ENCODE measurements around the gene LARP6. TPM values are rescaled to one million over a fixed set of nuclear protein-coding genes. Genes with fewer than 3 reads are reported as not detected.
A peak's percentile ranks its signal among the peaks of the same experiment; 100 is the strongest.

Gene LARP6
- total and polyA plus RNA-seq, 2 of the 4 experiments (the other 2 are of a cell fraction) = 36.4 to 135 TPM

GRCh38 chr15:70806992-70807712, 46.8 kb downstream of the LARP6 start:
- peaks cover 38% of the 10 kb centered on the region for H3K9me1 ChIP-seq (ENCODE audit: insufficient read depth, low read length)
- intact Hi-C loops (cut with micrococcal nuclease) (no loop called here), in situ Hi-C loops (cut with MboI; ENCODE audit: low sequenced_read_pairs) (no loop called here), dilution Hi-C loops (cut with HindIII; ENCODE audit: low sequenced_read_pairs, unreplicated experiment) (no loop called here)
- no peaks in the 10 kb centered on the region for H3K36me3 ChIP-seq (ENCODE audit: control insufficient read depth, insufficient read depth, low read length)
- no TSS peak for BruUV-seq (replicated peaks)
- H3K27me3 ChIP-seq (ENCODE audit: control insufficient read depth, insufficient read depth, low read length) = no peaks in the 10 kb centered on the region
- peak overlapping the region; percentile 15 for H2BK5ac ChIP-seq (ENCODE audit: low read depth, low read length, poor library complexity, severe bottlenecking)
- H3K4me1 ChIP-seq (ENCODE audit: control insufficient read depth, insufficient read depth, low read length) = peaks cover 15% of the 10 kb centered on the region
- DNase-seq (peak; percentile 26), ATAC-seq (ENCODE audit: low read depth) (0 out of 2 replicates have a peak, but pooled peaks have one; percentile 30)
- H4K91ac ChIP-seq (ENCODE audit: insufficient read depth, low read depth, low read length) = peak overlapping the region; percentile 92
- peak overlapping the region; percentile 96 for H2BK120ac ChIP-seq (ENCODE audit: low read depth, low read length)
- peak overlapping the region; percentile 71 for H2AK9ac ChIP-seq (replicated peaks; ENCODE audit: low read depth, low read length, poor library complexity)
- no peak overlapping the region for H3K4me2 ChIP-seq (ENCODE audit: low read depth, low read length)
- ChIA-PET POLR2A (ENCODE audit: unreplicated experiment) (no interaction called here), CTCF (interaction anchor here (0.6 to 1.0 kb wide), 3 partner anchors 46 to 105 kb away, joined by 3 to 5 read pairs (median 3); no protein-coding TSS in a partner anchor)
- H4K20me1 ChIP-seq (ENCODE audit: insufficient read depth, low read length) = no peaks in the 10 kb centered on the region
- H3K14ac ChIP-seq (replicated peaks; ENCODE audit: low read depth, low read length) = peak overlapping the region; percentile 94
- peak overlapping the region; percentile 69; the same call in 1 of the 3 replicates for H2BK15ac ChIP-seq (ENCODE audit: low read depth, low read length)
- peak overlapping the region; percentile 67 for H2AFZ ChIP-seq (replicated peaks; ENCODE audit: low read length, poor library complexity)
- H3K56ac ChIP-seq (ENCODE audit: extremely low read depth, insufficient read depth, low read length) = no peak overlapping the region; the same call in 1 of the 2 replicates
- no peak overlapping the region for H3K4me3 ChIP-seq (ENCODE audit: insufficient read depth, low read depth, low read length)
- WGBS, 2 experiments (ENCODE audit: extremely low coverage in 2 of 2, insufficient read length in 1 of 2) = 72% methylated on average over 6 of the region's 9 CpGs; no CpG with 5 or more reads in 1 of the 2 experiments
- no peaks in the 10 kb centered on the region for H3K9me3 ChIP-seq (ENCODE audit: control insufficient read depth, insufficient read depth, low read length)
- peak overlapping the region; percentile 75 to 88 for H4K8ac ChIP-seq (ENCODE audit: low read depth in 2 of 2, low read length in 2 of 2)
- no peak overlapping the region for H3K9ac ChIP-seq (ENCODE audit: low read depth, low read length)
- H2BK20ac ChIP-seq (ENCODE audit: low read depth, low read length) = peak overlapping the region; percentile 97
- peak overlapping the region; percentile 96 for H3K4ac ChIP-seq (ENCODE audit: low read depth, low read length)
- peak overlapping the region; percentile 97 for H2AK5ac ChIP-seq (ENCODE audit: low read depth, low read length)
- peak overlapping the region; percentile 74; the same call in 1 of the 2 replicates for H3K23ac ChIP-seq (ENCODE audit: low read depth, low read length)
- H3K18ac ChIP-seq (ENCODE audit: low read depth, low read length) = peak overlapping the region; percentile 42; the same call in 1 of the 2 replicates
- peaks cover 5 to 52% of the 10 kb centered on the region in 2 experiments; a peak in 3 of 4 replicates for H3K79me1 ChIP-seq (ENCODE audit: low read depth in 1 of 2, low read length in 2 of 2)
- peak overlapping the region; percentile 74 for H4K5ac ChIP-seq (ENCODE audit: low read depth, low read length)
- peak overlapping the region; percentile 42 for H3K27ac ChIP-seq (ENCODE audit: insufficient read depth, low read length)
- TF ChIP-seq USF2 (IDR thresholded peaks at IDR 0.05; ENCODE audit: low read depth, low read length) (no peak), RCOR1 (IDR thresholded peaks at IDR 0.05; ENCODE audit: insufficient replicate concordance, low read length) (no peak), MAZ (IDR thresholded peaks at IDR 0.05; ENCODE audit: borderline replicate concordance, low read depth, low read length) (no peak), NFE2L2 (IDR thresholded peaks at IDR 0.05; ENCODE audit: low read depth, low read length) (no peak), SMC3 (IDR thresholded peaks at IDR 0.05; ENCODE audit: low read depth, low read length) (no peak), BHLHE40 (IDR thresholded peaks at IDR 0.05; ENCODE audit: low read depth, low read length) (no peak), MAFK (IDR thresholded peaks at IDR 0.05; ENCODE audit: low read depth, low read length) (no peak), FOS (IDR thresholded peaks at IDR 0.05; ENCODE audit: low read depth, low read length) (no peak), RAD21 (IDR thresholded peaks at IDR 0.05; ENCODE audit: low read length) (no peak), MXI1 (IDR thresholded peaks at IDR 0.05; ENCODE audit: borderline replicate concordance, low read depth, low read length) (no peak), POLR2A (IDR thresholded peaks at IDR 0.05; ENCODE audit: low read depth, low read length) (no peak), RFX5 (IDR thresholded peaks at IDR 0.05; ENCODE audit: low read depth, low read length) (no peak), CEBPB (IDR thresholded peaks at IDR 0.05; ENCODE audit: low read depth, low read length) (no peak)
- TF ChIP-seq, protein P1, sequence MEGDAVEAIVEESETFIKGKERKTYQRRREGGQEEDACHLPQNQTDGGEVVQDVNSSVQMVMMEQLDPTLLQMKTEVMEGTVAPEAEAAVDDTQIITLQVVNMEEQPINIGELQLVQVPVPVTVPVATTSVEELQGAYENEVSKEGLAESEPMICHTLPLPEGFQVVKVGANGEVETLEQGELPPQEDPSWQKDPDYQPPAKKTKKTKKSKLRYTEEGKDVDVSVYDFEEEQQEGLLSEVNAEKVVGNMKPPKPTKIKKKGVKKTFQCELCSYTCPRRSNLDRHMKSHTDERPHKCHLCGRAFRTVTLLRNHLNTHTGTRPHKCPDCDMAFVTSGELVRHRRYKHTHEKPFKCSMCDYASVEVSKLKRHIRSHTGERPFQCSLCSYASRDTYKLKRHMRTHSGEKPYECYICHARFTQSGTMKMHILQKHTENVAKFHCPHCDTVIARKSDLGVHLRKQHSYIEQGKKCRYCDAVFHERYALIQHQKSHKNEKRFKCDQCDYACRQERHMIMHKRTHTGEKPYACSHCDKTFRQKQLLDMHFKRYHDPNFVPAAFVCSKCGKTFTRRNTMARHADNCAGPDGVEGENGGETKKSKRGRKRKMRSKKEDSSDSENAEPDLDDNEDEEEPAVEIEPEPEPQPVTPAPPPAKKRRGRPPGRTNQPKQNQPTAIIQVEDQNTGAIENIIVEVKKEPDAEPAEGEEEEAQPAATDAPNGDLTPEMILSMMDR (conservative IDR thresholded peaks at IDR 0.05; ENCODE audit: low read depth, low read length) = no peak

All from IMR-90 (cell line).